GM19099 (cell line): Measurements from ENCODE around the gene FAM107B.

Experiments
- POLR2A ChIP-seq: IDR thresholded peaks from 3 replicates; pipeline ENCODE4 v1.6.1; 2011; ENCODE audit warnings: low read depth; ENCODE audit not compliant: insufficient read length; ENCODE audit errors: extremely low read depth

The FAM107B gene

DNA sequence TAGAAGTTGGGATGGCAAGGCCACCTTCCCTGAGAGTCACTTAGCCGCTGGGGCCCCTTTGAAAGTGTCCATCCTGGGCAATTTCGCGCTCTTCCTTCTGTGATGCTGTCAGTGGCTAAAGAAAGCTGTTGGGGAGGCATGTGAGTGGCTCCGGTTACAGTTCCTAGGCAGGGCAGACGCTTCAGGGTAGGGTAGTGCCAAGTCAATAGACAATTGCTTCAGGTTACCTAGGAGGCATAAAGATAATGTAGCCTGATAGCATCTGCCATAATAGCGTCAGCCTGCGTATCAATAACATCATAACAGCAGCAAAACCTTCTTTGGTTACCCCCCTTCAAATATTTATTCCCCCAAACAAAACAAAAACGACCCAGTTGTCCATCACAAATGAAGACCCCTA, at the start of gene FAM107B:
Gene FAM107B (minus strand): TSS at position 101 of the 400 bp plus-strand sequence. CDS start 234 bp downstream, outside the sequence.
- TF ChIP-seq POLR2A = no peak

DNA sequence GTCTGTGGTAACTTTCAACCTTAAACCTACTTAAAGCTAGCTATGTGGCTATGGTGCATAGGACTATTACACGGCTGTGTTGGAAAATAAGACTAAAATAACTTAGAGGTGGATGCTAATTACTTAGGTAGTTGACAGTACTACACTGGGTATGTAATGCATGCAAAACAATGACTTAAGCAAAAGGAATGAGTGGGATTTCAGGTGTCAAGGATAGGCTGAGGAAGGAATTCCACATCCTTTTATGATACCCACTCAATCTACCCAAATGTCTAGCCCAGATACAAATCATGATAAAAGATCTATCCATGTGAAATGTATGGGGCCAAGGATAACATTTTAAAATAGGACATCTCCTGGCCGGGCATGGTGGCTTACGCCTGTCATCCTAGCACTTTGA, 49.3 kb upstream of the FAM107B start:
- no peak for TF ChIP-seq POLR2A

DNA sequence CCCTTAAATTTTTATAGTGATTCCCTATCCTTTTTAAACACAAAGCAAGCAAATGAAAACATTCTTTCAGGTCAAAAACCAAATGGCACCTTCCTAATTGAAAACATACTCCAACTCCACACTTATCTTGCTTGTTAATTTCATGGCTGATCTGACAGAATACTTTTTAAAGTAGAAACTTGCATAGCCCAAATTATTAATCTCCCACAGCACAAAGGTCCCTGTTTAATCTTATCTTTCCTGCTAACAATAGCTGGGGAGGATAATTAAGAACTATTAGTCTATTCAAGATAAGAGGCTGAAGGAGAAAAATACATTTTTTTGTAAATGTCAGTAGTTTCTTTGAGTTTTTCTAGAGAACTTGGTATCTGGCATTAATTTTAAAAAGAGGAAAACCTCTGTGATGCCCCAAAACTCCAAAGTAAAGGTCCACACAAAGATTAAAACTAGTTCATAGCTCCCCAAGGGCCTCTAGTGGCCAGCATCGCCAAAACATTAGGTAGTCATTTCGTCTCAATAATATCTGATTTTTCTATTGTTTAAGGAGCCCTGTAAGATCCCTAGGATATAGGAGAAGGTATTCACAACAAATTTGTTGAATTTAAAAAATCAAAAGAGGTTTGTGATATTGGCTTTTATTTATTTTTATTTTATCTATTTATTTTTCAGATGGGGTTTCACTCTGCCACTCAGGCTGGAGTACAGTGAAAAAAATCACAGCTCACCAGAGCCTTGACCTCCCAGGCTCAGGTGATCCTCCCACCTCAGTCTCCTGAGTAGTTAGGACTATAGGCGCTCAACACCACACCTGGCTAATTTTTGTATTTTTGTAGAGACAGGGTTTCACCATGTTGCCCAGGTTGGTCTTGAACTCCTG, 48.4 kb upstream of the FAM107B start:
- no peak for TF ChIP-seq POLR2A

DNA sequence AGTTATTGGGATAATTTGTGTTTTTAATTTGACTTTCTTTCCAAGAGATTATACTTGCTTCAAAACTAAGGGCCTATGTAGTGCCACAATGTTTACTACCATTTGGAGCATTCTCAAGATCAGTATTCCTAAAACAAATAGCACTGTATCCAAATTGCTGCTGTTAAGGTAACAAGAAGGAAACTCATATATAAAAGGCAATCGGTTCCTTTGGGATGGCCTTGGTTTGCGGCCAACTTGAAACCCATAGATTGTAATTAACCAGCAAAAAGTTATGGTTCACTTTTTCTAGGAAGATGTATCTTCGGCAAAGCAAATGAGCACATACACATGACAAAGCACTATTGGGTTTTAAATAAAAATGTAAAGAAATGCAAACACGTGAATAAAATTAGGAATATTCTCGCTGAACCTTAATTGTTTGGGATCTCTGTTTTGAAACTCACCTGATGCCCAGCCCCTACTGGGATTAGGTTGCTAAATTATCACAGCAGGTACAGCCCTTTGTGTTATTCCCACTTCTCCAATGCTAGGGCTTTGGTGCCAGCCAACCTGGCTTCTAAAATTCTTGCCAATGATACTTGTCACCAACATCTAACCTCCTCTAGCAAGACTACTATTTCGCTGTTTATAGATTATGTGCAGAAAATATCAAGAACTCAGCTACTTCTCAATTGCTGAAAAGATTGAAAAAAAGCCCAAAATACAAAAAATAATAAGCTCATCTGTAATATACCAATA, 47.1 kb upstream of the FAM107B start:
- no peak for TF ChIP-seq POLR2A

DNA sequence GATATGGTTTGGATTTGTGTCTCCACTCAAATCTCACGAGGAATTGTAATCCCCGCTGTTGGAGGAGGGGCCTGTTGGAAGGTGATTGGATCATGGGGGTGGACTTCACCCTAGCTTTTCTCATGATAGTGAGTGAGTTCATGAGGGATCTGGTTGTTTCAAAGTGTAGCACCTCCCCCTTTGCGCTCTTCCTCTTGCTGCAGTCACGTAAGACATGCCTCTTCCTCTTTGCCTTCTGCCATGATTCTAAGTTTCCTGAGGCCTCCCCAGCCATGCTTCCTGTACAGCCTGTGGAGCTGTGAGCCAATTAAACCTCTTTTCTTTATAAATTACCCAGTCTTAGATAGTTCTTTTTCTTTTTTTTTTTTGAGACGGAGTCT, 46.1 kb upstream of the FAM107B start:
- no peak for TF ChIP-seq POLR2A

DNA sequence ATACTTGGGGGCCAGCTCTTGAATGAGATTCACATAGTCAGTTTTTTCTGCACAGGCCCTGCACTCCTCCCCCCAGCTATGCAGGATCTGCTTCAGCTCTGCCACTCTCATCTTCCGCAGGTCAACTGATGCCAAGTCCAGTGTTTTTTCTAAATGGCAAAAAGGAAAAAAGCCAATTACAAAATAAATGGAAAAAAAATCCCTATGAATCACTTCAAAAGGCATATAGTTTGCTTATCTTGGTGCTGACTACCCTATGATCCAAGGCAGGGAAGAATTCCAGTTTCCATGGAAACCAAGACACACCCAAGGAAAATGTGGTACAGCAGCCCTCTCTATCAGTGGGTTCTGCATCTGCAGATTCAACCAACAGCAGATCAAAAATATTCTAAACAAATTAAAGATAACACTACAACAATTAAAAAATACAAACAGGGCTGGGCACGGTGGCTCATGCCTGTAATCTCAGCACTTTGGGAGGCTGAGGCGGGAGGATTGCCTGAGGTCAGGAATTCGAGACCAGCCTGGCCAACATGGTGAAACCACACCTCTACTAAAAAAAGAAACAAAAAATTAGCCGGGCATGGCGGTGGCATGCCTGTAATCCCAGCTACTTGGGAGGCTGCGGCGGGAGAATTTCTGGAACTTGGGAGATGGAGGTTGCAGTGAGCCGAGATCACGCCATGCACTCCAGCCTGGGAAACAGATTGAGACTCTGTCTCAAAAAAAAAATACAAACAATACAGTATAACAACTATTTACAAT, 45.5 kb upstream of the FAM107B start:
- TF ChIP-seq POLR2A = no peak

DNA sequence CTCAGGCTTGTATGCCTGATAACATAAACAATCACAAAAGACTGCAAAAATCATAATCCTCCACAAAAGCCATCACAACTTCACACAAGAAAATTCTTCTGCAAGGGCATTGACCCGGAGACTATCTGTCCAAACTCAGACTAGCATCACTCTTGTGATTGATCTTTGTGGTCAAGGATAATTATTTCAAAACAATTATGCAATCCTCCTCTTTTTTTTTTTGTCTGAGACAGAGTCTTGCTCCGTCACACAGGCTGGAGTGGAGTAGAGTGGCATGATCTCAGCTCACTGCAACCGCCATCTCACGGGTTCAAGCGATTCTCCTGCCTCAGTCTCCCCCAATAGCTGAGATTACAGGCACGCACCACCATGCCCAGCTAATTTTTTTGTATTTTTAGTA, 41.0 kb upstream of the FAM107B start:
- no peak for TF ChIP-seq POLR2A

DNA sequence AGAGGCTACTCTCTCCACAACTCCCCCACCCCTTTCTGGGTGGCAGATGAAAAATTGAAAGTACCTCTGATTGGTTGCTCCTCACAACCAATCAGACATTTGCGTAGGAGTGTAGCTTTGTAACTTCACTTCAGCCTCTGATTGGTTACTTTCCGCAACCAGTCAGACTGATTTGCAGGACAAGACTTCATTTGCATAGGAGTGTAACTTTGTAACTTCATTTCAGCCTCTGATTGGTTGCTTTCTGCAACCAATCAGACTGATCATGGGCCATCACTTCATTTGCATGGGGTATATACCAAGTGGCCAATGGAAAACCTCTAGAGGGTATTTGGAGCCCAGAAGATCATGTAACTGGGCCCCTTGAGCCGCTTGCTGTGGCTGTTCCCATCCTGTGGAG, 37.6 kb upstream of the FAM107B start:
- TF ChIP-seq POLR2A = no peak

DNA sequence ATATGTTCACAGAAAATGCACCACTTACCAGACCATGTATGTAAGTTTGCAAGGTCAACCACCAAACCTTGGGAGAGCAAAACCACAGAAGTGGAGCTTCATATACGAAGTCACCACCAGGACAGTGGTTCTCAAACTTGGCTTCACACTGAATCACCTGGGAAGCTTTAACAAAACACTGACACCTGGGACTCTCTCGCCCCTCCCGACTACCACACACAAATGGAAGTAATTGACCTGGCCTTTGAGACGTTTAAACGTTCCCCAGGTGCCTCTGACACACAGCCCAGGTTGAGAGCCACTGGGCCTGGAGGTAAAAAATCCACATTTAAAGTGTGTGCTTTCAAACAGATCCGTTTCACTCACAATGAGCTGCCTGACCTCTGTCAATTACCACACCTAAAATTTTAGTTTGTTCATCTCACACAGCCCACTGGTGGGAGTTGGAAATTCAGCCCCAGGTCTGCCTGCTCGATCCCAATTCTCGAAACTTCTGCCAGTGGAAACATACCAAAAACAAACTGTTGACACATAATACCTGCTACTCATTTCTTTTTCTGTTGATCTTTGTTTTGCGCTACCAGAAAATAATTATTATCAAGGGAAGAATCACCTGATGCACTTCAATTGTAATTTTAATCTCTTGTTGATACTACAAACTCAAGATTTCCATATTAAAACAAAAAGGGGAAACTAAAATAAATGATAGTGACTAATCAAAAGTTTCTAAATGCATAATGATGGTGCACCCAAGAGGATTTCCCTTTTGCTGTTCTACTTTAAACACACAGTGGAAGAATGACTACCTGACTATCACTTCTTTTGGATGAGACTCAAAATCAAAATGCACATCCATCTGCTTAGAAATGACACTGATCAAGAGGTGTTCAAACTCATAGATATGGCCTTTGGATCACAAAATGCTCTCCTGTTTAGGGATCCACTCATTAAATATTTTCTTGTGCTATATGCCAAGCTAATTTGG, 36.6 kb upstream of the FAM107B start:
- TF ChIP-seq POLR2A = no peak

DNA sequence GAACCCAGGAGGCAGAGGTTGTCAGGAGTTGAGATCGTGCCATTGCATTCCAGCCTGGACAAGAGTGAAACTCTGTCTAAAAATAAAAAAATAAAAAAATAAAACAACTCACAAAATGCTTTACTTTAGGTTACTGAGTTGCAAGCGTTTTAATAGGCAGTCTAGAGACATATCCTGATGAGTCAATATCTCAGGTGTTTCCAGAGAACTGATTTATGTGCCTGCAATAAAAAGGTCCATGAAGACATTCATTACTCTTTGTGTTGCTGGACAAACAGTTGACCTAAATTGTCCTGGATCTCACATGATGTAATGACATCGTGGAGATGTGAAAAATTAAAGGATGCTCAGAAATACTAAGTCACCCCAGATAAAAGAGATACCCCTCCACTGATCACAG, 31.6 kb upstream of the FAM107B start:
- no peak for TF ChIP-seq POLR2A

DNA sequence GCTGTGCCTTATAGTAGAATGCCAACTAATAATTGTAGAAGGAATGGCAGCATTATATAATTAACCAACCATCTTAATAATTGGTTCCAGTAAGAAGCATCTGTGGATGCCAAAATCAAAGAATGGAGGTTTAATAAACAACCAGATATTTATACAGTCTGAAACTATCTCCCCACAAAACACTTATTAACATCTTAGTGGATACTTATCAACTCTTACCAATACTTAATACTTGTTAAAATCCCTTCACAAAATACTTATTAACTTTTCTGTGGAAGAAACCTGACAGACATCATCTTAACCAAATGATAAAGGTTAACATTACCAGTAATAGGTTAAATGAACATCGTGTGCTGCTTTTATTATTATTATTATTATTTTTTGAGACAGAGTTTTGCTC, 29.1 kb upstream of the FAM107B start:
- TF ChIP-seq POLR2A = no peak

DNA sequence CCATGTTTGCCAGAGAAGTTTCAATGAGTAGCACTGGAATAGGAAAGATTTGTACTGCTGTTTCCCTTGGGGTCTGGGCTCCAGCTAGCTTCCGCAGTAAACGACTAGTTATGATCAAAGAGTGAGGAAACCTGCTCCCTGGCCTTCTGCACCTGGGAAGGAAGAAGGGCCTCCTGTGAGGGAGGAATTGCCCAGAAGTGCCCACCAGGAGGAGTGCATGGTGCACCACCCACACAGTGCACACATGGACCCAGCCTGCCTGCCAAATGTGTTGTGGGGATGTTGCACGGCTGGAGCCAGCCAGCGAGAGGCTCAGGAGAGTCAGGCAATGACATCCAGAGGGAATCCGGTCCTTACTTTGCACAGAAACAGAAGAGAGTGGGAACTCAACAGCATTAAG, 27.0 kb upstream of the FAM107B start:
- no peak for TF ChIP-seq POLR2A

DNA sequence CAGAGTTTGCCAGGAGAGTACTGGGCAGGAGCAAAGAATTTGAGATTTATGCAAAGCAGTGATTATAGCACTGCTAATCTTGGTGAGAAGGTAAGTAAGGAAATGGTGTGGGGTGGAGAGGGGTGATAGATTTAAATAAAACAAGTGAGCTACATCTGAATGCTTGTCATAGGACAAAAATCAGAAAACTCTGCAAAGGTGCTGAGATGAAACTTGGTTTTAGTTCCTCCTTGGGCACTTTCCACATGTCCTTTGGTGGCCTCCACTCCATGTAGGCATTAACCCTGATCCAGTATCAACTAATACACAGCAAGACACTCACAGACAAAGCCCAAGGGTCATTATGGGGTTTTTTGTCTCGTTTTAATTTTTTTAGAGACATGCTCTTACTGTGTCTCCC, 25.7 kb upstream of the FAM107B start:
- no peak for TF ChIP-seq POLR2A

DNA sequence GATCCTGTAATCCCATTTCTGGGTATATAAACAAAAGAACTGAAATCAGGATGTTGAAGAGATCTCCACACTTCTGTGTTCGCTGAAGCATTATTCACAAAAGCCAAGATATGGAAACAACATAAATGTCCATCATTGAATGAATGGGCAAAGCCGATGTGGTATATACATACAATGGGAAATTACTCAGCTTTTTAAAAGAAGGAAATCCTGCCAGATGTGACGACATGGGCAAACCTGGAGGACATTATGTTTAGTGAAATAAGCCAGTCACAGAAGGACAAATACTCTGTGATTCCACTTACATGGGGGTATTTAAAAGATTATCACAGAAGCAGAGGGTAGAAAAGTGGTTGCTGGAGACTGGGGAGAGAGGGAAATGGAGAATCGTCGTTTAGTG, 23.9 kb upstream of the FAM107B start:
- no peak for TF ChIP-seq POLR2A

DNA sequence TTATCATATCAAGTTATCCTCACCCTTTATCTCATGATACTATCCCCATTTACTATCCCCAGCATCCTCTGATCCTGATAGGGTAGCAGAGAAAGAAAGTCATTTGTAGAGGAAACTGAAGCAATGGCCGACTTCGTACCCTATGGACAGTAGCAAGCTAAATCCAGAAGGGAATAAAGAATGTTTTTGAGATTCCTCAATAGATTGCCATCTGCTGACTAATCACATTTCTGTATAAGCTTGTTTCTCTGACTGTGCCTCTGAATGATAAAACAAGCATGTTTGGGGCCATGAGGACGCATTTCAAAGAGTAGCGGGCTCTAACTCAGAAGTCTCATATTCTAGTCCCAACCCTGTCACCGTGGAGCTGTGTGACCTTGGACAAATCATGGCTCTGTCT, 13.2 kb upstream of the FAM107B start:
- no peak for TF ChIP-seq POLR2A

DNA sequence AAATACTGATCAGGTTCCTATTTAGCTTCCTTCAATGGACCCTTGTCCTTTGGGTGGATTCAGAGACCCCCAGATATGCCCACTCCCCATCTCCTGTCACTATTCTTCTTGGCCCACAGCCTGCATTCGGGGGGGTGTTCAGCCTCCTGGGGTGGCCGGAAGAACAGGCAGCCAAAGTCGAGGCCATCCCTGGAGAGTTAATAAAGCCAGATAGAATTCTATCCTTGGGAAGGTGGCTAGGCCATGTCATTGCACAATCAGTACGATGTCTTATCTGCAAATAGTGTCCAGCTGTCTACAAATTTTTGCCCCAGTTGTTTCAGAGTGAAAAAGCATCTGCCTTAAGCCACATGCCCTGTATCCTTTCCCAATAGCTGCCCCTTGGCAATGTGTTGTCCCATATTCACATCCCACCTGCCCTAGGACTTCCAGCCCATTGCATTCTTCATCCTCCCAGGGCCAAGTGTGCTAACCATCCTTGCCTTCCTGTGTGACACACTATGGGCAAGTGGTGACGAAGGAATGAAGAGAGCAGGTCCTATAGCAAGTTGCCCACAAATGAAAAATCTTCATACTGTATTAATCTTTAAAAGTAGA, 9.9 kb upstream of the FAM107B start:
- no peak for TF ChIP-seq POLR2A
